Measurements from ENCODE around the gene RPS28.

GRCh38 chr19:8336072-8336569 is 14.8 kb downstream of the RPS28 start:
- TF ChIP-seq POLR2AphosphoS5 (IDR thresholded peaks at IDR 0.05; ENCODE audit: low read depth) = no peak
- TF ChIP-seq, protein P1, sequence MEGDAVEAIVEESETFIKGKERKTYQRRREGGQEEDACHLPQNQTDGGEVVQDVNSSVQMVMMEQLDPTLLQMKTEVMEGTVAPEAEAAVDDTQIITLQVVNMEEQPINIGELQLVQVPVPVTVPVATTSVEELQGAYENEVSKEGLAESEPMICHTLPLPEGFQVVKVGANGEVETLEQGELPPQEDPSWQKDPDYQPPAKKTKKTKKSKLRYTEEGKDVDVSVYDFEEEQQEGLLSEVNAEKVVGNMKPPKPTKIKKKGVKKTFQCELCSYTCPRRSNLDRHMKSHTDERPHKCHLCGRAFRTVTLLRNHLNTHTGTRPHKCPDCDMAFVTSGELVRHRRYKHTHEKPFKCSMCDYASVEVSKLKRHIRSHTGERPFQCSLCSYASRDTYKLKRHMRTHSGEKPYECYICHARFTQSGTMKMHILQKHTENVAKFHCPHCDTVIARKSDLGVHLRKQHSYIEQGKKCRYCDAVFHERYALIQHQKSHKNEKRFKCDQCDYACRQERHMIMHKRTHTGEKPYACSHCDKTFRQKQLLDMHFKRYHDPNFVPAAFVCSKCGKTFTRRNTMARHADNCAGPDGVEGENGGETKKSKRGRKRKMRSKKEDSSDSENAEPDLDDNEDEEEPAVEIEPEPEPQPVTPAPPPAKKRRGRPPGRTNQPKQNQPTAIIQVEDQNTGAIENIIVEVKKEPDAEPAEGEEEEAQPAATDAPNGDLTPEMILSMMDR (IDR thresholded peaks at IDR 0.05; ENCODE audit: insufficient read depth, low read length) = no peak
- TF ChIP-seq REST (IDR thresholded peaks at IDR 0.05; ENCODE audit: insufficient replicate concordance, low read depth) = no peak
- TF ChIP-seq GABPA (IDR thresholded peaks at IDR 0.05; ENCODE audit: low read depth) = no peak
